AG10803 (cell line): ENCODE measurements around the gene ARF5.
A peak's percentile ranks its signal among the peaks of the same experiment; 100 is the strongest.
"Not testable (repeated sequence)": the region's sequence is repeated elsewhere in the genome, so short reads cannot be mapped to it uniquely, and the experiment has no call there.

Experiments
- DNase-seq: peaks from one replicate; pipeline ENCODE4 v3.0.0; 2010; ENCODE audit warnings: low read depth
- H3K4me3 ChIP-seq: 2 replicates; pipeline ENCODE4 v1.5.1; 2011; ENCODE audit warnings: mild to moderate bottlenecking, low read length, control low read depth
- TF ChIP-seq, protein P1 (sequence below): conservative IDR thresholded peaks from 2 replicates; pipeline ENCODE4 v1.5.1; 2011; ENCODE audit warnings: mild to moderate bottlenecking, low read length, control low read depth, inconsistent platforms

The ARF5 gene

GRCh38 chr7:127556404-127556803 is 31.8 kb upstream of the ARF5 start:
- TF ChIP-seq, protein P1, sequence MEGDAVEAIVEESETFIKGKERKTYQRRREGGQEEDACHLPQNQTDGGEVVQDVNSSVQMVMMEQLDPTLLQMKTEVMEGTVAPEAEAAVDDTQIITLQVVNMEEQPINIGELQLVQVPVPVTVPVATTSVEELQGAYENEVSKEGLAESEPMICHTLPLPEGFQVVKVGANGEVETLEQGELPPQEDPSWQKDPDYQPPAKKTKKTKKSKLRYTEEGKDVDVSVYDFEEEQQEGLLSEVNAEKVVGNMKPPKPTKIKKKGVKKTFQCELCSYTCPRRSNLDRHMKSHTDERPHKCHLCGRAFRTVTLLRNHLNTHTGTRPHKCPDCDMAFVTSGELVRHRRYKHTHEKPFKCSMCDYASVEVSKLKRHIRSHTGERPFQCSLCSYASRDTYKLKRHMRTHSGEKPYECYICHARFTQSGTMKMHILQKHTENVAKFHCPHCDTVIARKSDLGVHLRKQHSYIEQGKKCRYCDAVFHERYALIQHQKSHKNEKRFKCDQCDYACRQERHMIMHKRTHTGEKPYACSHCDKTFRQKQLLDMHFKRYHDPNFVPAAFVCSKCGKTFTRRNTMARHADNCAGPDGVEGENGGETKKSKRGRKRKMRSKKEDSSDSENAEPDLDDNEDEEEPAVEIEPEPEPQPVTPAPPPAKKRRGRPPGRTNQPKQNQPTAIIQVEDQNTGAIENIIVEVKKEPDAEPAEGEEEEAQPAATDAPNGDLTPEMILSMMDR = no peak
- no peak for DNase-seq
- H3K4me3 ChIP-seq = no peak overlapping the region

DNA sequence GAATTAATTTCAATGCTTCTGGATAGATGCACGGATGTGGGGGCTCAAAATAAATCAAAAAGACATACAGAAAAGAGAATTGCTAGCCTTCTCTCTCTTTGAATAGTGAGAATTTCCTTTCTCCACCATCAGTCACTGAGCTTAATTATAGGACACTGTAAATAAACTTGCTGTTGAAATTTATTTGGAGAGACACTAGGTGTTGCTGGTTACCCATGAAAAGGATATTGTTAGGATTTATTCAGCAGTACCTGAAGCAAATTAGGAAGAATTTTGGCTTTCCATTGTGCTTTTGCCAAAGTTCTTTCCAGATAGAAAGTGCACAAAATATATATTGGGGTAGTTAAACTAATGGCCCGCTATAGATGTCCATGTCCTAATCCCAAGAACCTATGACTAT is 30.4 kb upstream of the ARF5 start:
- H3K4me3 ChIP-seq = no peak overlapping the region
- DNase-seq = no peak
- TF ChIP-seq, protein P1 = peak; percentile 26; the same call in 1 of the 2 replicates

DNA sequence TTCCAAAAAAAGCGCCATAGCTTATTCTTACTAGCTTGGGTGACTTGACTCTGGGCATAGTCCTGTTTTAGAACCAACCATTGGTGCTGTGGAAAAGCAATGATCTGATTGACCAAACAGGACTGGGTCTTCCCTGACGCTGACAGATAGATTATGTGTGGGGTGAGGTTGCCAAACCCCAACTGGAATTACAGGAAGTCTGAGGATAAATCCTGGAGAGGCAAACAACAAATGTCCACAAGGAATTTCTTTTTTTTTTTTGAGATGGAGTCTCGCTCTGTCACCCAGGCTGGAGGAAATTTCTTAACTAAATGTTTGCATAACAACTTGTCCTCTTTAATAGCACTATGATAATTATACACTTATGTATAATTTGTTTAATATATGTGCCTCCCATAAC is 22.0 kb upstream of the ARF5 start:
- no peak overlapping the region for H3K4me3 ChIP-seq
- TF ChIP-seq, protein P1 = no peak
- no peak for DNase-seq

DNA sequence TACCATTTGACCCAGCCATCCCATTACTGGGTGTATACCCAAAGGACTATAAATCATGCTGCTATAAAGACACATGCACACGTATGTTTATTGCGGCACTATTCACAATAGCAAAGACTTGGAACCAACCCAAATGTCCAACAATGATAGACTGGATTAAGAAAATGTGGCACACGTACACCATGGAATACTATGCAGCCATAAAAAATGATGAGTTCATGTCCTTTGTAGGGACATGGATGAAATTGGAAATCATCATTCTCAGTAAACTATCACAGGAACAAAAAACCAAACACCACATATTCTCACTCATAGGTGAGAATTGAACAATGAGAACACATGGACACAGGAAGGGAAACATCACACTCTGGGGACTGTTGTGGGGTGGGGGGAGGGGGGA is 20.2 kb upstream of the ARF5 start:
- not testable (repeated sequence) for DNase-seq, H3K4me3 ChIP-seq

DNA sequence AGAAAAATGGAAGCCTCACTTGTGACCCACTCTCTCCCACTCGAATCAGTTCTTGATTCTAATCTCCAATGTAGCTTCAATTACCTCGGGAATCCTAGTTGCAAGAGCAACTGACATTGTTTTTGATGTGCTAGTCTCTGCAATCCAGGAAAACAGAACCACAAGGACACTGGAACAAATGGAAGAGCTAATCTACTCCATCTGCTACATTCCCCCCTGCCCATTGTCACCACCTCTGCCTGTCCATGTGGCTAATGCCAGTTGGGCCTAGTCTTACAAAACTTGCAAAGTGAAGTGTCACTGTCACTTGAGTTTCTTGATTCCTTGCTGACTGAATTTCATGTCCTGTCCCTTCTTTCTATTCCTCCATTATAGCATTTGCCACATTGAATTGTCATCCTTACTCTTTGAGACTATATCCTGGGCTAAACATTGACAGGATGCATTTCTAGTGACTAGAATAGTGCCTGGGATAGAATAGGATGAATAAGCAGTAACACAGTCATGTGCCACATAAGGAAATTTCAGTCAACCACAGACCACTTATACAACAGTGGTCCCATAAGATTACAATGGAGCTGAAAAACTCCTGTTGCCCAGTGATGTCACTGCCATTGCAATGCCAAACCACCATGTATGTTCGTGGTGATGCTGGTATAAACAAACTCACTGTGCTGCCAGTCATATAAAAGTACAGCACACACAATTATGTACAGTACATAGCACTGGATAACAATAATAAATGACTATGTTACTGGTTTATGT is 16.3 kb upstream of the ARF5 start:
- DNase-seq = no peak
- H3K4me3 ChIP-seq = no peak overlapping the region
- TF ChIP-seq, protein P1 = no peak

GRCh38 chr7:127578036-127578684 is 10.1 kb upstream of the ARF5 start:
- peak; percentile 44 for DNase-seq
- H3K4me3 ChIP-seq = no peak overlapping the region
- TF ChIP-seq, protein P1 = peak; percentile 37

DNA sequence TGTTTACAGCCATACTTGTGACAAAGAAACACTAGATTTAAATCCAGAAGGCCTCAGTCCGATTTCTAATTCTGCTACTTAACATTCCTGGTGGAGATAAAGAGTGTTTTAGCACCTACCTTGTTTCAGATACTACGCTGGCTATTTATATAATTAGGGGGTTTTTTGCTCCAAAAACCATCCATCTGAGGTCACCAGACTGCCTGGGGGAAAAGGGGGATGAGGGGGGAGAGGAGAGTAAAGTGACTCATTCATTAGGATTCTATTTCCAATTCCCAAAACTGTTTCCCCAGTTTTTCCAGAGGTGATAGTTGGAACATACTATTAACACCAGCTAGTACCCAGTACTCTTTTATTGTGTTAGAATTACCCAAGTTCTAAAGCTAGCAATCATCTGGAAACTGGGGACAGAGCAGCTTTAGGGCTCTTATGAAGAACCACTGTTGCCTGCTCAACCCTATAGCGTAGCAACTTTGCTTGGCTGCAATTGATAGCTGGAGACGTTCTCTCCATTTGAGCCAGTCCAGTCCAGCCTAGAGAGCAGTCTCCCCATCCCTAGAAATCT is 9.4 kb upstream of the ARF5 start:
- H3K4me3 ChIP-seq = no peak overlapping the region
- TF ChIP-seq, protein P1 = no peak
- no peak for DNase-seq
